ENCODE measurements around the gene GALK2.
A peak's percentile ranks its signal among the peaks of the same experiment; 100 is the strongest.
"Not testable (repeated sequence)": the region's sequence is repeated elsewhere in the genome, so short reads cannot be mapped to it uniquely, and the experiment has no call there.

Gene GALK2

GRCh38 chr15:49225572-49226281 is 55.7 kb downstream of the GALK2 start:
- DNase-seq = no peak

- no peak for DNase-seq
Measured at GRCh38 chr15:49227602-49228001, 57.6 kb downstream of the GALK2 start.

GRCh38 chr15:49229922-49230321 is 59.9 kb downstream of the GALK2 start:
- no peak for DNase-seq

GRCh38 chr15:49232236-49232806 is 62.3 kb downstream of the GALK2 start:
- DNase-seq = no peak

GRCh38 chr15:49235446-49236124 is 65.5 kb downstream of the GALK2 start:
- peak; percentile 51 for DNase-seq

GRCh38 chr15:49236869-49237268 is 66.8 kb downstream of the GALK2 start:
- no peak for DNase-seq

GRCh38 chr15:49238342-49238741 is 68.3 kb downstream of the GALK2 start:
- DNase-seq = no peak

GRCh38 chr15:49239105-49239504 is 69.1 kb downstream of the GALK2 start:
- no peak for DNase-seq

GRCh38 chr15:49242820-49243219 is 72.8 kb downstream of the GALK2 start:
- no peak for DNase-seq

- DNase-seq = no peak
Measured at GRCh38 chr15:49247556-49248110, 77.6 kb downstream of the GALK2 start.

- DNase-seq = no peak
Measured at GRCh38 chr15:49248291-49248690, 78.2 kb downstream of the GALK2 start.

- DNase-seq = no peak
Measured at GRCh38 chr15:49255966-49256759, 86.1 kb downstream of the GALK2 start.

- not testable (repeated sequence) for DNase-seq
Measured at GRCh38 chr15:49265117-49265516, 95.1 kb downstream of the GALK2 start.

GRCh38 chr15:49265911-49266310 is 95.9 kb downstream of the GALK2 start:
- no peak for DNase-seq

GRCh38 chr15:49270541-49271421 is 100.7 kb downstream of the GALK2 start:
- DNase-seq = no peak

GRCh38 chr15:49273734-49274318 is 103.8 kb downstream of the GALK2 start:
- no peak for DNase-seq

GRCh38 chr15:49278751-49279150 is 108.7 kb downstream of the GALK2 start:
- peak; percentile 43 for DNase-seq

- DNase-seq = no peak
Measured at GRCh38 chr15:49279521-49280456, 109.7 kb downstream of the GALK2 start.

- no peak for DNase-seq
Measured at GRCh38 chr15:49282366-49282765, 112.3 kb downstream of the GALK2 start.

GRCh38 chr15:49286649-49287404 is 116.8 kb downstream of the GALK2 start:
- no peak for DNase-seq
